GM12878 (cell line): ENCODE data around the gene NCOA4. TPM values are rescaled to one million over a fixed set of nuclear protein-coding genes. Genes with fewer than 3 reads are reported as not detected.

Source experiments
- ATAC-seq: fragments of 200-7000 bp; cut with Tn5 transposase; 3 replicates; pipeline ENCODE4 v1.9.1; 2020; ENCODE audit warnings: mild to moderate bottlenecking, moderate library complexity
- BruUV-seq: library from RNA; stranded (reverse); fragments of 400-500 nt; replicated peaks from 2 replicates; lab custom pipeline; 2021; lab: Mats Ljungman, UMichigan
- CTCF ChIA-PET: fragments of 300-600 bp; sonication (Branson Sonifier 250); formaldehyde crosslinking; extraction: SDS; loops from one replicate; lab custom pipeline; 2021; ENCODE audit warnings: inconsistent platforms; lab: Yijun Ruan, JAX
- POLR2A ChIA-PET: fragments of 350-600 bp; formaldehyde crosslinking; extraction: SDS; loops from one replicate; lab custom pipeline; 2021; ENCODE audit warnings: inconsistent platforms; lab: Charles Lee
- RAD21 ChIA-PET: fragments of 300-600 bp; sonication (Branson Sonifier 250); formaldehyde crosslinking; loops from one replicate; lab custom pipeline; 2023; ENCODE audit warnings: antibody characterized with exemption; ENCODE audit not compliant: unreplicated experiment; lab: Charles Lee
- SMC1A ChIA-PET: fragments of 300-600 bp; sonication (Branson Sonifier 250); formaldehyde crosslinking; loops from one replicate; lab custom pipeline; 2023; ENCODE audit not compliant: unreplicated experiment, uncharacterized antibody; lab: Charles Lee
- DNase-seq: peaks from one replicate; pipeline ENCODE4 v3.0.0-alpha.2; 2011; ENCODE audit warnings: low read depth, low spot score
- FAIRE-seq: peaks from 3 replicates; lab custom pipeline; 2011; peaks lifted over from hg19 to GRCh38; lab: Jason Lieb, UNC
- H2AFZ ChIP-seq: 2 replicates; pipeline ENCODE4 v1.6.0; 2011; ENCODE audit warnings: low read depth, low read length, control low read depth; ENCODE audit not compliant: control insufficient read depth
- H3K27ac ChIP-seq: 2 replicates; pipeline ENCODE4 v1.5.1; 2011; ENCODE audit warnings: control low read depth; ENCODE audit not compliant: control insufficient read depth, insufficient read depth
- H3K27me3 ChIP-seq, 2 experiments: replicated peaks in 1 of 2; 2 replicates each; pipeline versions ENCODE4 v1.6.0 to v1.6.1; 2011; ENCODE audit warnings: low read length in 1 of 2; ENCODE audit not compliant: control insufficient read depth in 2 of 2, insufficient read depth in 2 of 2
- H3K36me3 ChIP-seq, 2 experiments: 2 replicates each; pipeline ENCODE4 v1.5.1; 2011; ENCODE audit warnings: low read length in 1 of 2; ENCODE audit not compliant: control insufficient read depth in 2 of 2, insufficient read depth in 2 of 2
- H3K4me1 ChIP-seq: 2 replicates; pipeline ENCODE4 v1.6.1; 2011; ENCODE audit warnings: mild to moderate bottlenecking, low read length, moderate library complexity, mixed read lengths; ENCODE audit not compliant: control insufficient read depth, insufficient read depth
- H3K4me2 ChIP-seq: 2 replicates; pipeline ENCODE4 v1.6.0; 2011; ENCODE audit warnings: control low read depth; ENCODE audit not compliant: control insufficient read depth, insufficient read depth
- H3K4me3 ChIP-seq: fragments of 200-600 bp; sonication (generic); 2 replicates; pipeline ENCODE4 v1.5.1; 2016
- H3K79me2 ChIP-seq: 2 replicates; pipeline ENCODE4 v1.6.0; 2011; ENCODE audit warnings: low read length; ENCODE audit not compliant: control insufficient read depth, insufficient read depth
- H3K9ac ChIP-seq: 2 replicates; pipeline ENCODE4 v1.8.0; 2011; ENCODE audit warnings: low read length, control low read depth, mixed read lengths; ENCODE audit not compliant: control insufficient read depth, insufficient read depth
- H3K9me3 ChIP-seq: replicated peaks from 3 replicates; pipeline ENCODE4 v1.5.1; 2011; ENCODE audit warnings: mild to moderate bottlenecking, low read length; ENCODE audit not compliant: control insufficient read depth, insufficient read depth
- H4K20me1 ChIP-seq: 2 replicates; pipeline ENCODE4 v1.6.0; 2011; ENCODE audit not compliant: control insufficient read depth, insufficient read depth
- EGR1 ChIP-seq, 2 experiments: IDR thresholded peaks; 1 replicate in 1 of 2; 2 replicates in 1 of 2; pipeline ENCODE4 v1.6.1; 2011 to 2012; ENCODE audit warnings: low read depth in 2 of 2, low read length in 2 of 2, borderline replicate concordance in 1 of 2, mild to moderate bottlenecking in 1 of 2, moderate library complexity in 1 of 2
- FOS ChIP-seq: IDR thresholded peaks from 3 replicates; pipeline ENCODE4 v1.6.1; 2011; ENCODE audit warnings: borderline replicate concordance; ENCODE audit not compliant: insufficient read length; ENCODE audit errors: extremely low read depth
- GATAD2B ChIP-seq: fragments of 450-650 bp; conservative IDR thresholded peaks from 2 replicates; pipeline ENCODE4 v1.6.1; 2017; ENCODE audit warnings: low read depth, mild to moderate bottlenecking, moderate library complexity
- NFIC ChIP-seq: IDR thresholded peaks from 2 replicates; pipeline ENCODE4 v1.6.1; 2012; ENCODE audit warnings: low read depth, mild to moderate bottlenecking, inconsistent platforms, low read length, moderate library complexity
- NFYB ChIP-seq: IDR thresholded peaks from 2 replicates; pipeline ENCODE4 v1.6.1; 2011; ENCODE audit warnings: low read depth, mild to moderate bottlenecking, low read length, improper control_type of control experiment, moderate library complexity; ENCODE audit not compliant: insufficient read depth
- NR2F1 ChIP-seq: fragments of 450-650 bp; conservative IDR thresholded peaks from 2 replicates; pipeline ENCODE4 v1.6.1; 2017; ENCODE audit warnings: mild to moderate bottlenecking
- PML ChIP-seq: IDR thresholded peaks from 2 replicates; pipeline ENCODE4 v1.6.1; 2012; ENCODE audit warnings: low read length, inconsistent platforms
- RAD21 ChIP-seq: IDR thresholded peaks from 2 replicates; pipeline ENCODE4 v1.6.1; 2011; ENCODE audit warnings: mild to moderate bottlenecking, low read depth, low read length, moderate library complexity; ENCODE audit not compliant: insufficient read depth
- RAD51 ChIP-seq: fragments of 450-650 bp; IDR thresholded peaks from 2 replicates; pipeline ENCODE4 v1.6.1; 2016; ENCODE audit warnings: moderate library complexity, mild to moderate bottlenecking, inconsistent platforms
- WGBS: methylation state at CpG from one replicate; pipeline ENCODE4 v1.1.6; 2016; ENCODE audit warnings: low lambda C conversion rate; ENCODE audit not compliant: insufficient replicate concordance, insufficient coverage; ENCODE audit errors: missing lambda C conversion rate; 5-methylcytosine and 5-hydroxymethylcytosine counted together
- in situ Hi-C: fragments of 300-500 bp; cut with MboI; formaldehyde crosslinking; loops from 9 replicates; pipeline ENCODE4 v1.14.3; 2018; ENCODE audit warnings: mixed read lengths
- intact Hi-C: fragments of 100-400 bp; cut with micrococcal nuclease; formaldehyde crosslinking; loops from one replicate; pipeline ENCODE4 v1.14.2; 2022; ENCODE audit not compliant: unreplicated experiment
- polyA plus RNA-seq, 11 experiments: library from polyadenylated mRNA; depleted of rRNA in 4 of 11; unstranded in 6 of 11; stranded (reverse) in 5 of 11; fragments of >200 nt; fragmentation: Nextera tagmentation in 4 of 11; fragmentation: Illumina TruSeq in 1 of 11; extraction: Ambion mirVana in 4 of 11; extraction: Trizol in 1 of 11; gene quantifications; 1 replicate in 1 of 11; 2 replicates in 10 of 11; pipeline versions ENCODE4 v1.2.1 to v1.2.3, GENCODE V29; 2011 to 2016; ENCODE audit warnings: inconsistent platforms in 2 of 11, missing spikeins in 2 of 11, low read depth in 1 of 11
- total RNA-seq, 4 experiments: library from RNA; depleted of rRNA in 3 of 4; stranded (reverse); fragments of >200 nt in 3 of 4; fragmentation: Illumina TruSeq in 1 of 4; extraction: Trizol in 1 of 4; gene quantifications; 2 replicates each; pipeline versions ENCODE4 v1.2.1 to v1.2.3, GENCODE V29; 2013 to 2021

NCOA4 gene
- total and polyA plus RNA-seq, 10 of the 15 experiments (the other 5 are each of a cell fraction or from before 2014, with no cell fraction given) = 57.5 to 119 (median 100) TPM

DNA sequence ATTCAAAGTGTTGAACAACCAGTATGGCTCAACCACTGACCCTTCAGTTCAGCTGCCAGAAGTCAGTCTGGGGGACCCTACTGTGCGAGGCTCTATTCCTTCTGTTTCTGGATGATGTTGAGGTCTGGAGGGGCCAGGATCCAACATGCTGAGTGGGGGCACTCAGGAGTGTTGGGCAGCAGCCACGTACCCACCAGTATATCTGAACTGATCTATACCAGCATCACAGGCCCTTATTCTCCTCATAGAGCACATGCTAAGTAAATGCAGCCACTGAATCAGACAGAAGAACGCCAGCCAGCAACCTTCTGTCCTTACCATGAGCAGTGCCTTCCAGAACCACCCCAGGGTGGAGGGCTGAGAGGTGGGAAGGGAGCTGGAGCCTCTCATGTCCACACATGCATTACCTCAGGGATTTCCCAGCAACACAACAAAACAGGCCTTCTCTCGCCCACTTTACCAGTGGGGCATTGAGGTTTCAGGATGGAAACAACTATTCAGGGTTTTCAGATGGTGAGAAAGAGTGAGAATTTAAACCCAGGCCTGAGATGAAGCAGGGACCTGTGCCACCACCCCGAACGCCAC lies 22.5 kb upstream of the NCOA4 start:
- 17% methylated on average over 6 of the region's 6 CpGs for WGBS
- Histone ChIP-seq H3K27me3 (no peaks in the 10 kb centered on the region), H2AFZ (no peak overlapping the region), H3K79me2 (no peaks in the 10 kb centered on the region), H3K27ac (no peak overlapping the region), H4K20me1 (no peaks in the 10 kb centered on the region), H3K4me3 (no peak overlapping the region), H3K36me3 (no peaks in the 10 kb centered on the region), H3K4me1 (no peaks in the 10 kb centered on the region), H3K4me2 (no peak overlapping the region), H3K9me3 (no peaks in the 10 kb centered on the region), H3K9ac (no peak overlapping the region)
- BruUV-seq = no TSS peak
- SMC1A ChIA-PET = interaction anchor here (1.0 kb wide), 1 partner anchor 9 kb away, joined by 4 read pairs; no protein-coding TSS in a partner anchor
- RAD21 ChIA-PET = interaction anchor here (0.6 kb wide), 1 partner anchor 166 kb away, joined by 4 read pairs; no protein-coding TSS in a partner anchor
- intact Hi-C loops = no loop called here
- in situ Hi-C loops = no loop called here
- DNase-seq (no peak), FAIRE-seq (no peak), ATAC-seq (no peak)
- POLR2A ChIA-PET = no interaction called here
- TF ChIP-seq NFYB = no peak
- no peak for TF ChIP-seq NFIC
- no peak for TF ChIP-seq RAD21
- no peak for TF ChIP-seq GATAD2B
- no peak for TF ChIP-seq FOS
- no peak for TF ChIP-seq PML
- no peak for TF ChIP-seq EGR1 (IDR thresholded peaks at IDR 0.05; ENCODE audit: borderline replicate concordance in 1 of 2, low read depth in 2 of 2, low read length in 2 of 2)
- TF ChIP-seq RAD51 = no peak
- no peak for TF ChIP-seq NR2F1
- CTCF ChIA-PET = no interaction called here
